ENCODE measurements around the gene SORCS1.

SORCS1 gene

DNA sequence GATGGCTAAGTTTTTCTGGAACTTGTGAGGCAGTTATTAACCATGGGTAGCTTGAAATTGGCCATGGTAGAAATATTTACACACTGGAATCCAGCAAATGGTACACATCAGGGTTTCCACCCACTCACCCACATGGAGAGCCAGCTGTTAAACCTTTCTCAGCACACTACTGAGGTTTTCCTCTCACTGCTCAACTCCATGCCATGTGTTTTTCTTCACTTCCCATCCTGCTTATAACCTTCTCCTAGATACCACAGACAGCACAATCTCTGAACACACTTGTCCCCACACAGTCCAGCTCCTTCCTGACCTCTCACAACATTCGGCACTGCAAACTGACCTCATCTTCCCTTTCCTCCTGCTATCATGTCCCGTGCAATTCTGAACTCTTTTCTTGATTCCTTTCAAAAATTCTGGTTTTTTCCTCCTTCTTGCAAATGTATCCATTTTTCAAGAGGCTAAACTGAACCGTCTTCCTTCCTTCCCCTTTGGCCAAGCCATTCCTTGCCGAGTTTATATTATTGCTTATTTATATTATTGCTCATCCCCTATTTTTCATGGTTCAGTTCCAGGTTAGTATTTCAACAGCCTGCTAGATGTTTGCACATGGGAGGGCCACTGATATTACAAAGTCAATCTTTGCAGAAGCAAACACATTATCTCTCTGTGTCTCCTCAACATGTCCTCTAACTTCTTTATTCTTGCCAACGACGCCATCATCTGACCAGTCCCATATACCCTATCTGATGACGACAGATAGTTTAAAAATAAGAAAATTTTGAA lies 606.4 kb downstream of the SORCS1 start:
- DNase-seq (ENCODE audit: low read depth in 2 of 2): peak; percentile 47 to 83
- no peak overlapping the region for H3K4me3 ChIP-seq (replicated peaks in 1 of 2; ENCODE audit: low read depth in 2 of 2, low read length in 2 of 2)
- TF ChIP-seq, protein P1, sequence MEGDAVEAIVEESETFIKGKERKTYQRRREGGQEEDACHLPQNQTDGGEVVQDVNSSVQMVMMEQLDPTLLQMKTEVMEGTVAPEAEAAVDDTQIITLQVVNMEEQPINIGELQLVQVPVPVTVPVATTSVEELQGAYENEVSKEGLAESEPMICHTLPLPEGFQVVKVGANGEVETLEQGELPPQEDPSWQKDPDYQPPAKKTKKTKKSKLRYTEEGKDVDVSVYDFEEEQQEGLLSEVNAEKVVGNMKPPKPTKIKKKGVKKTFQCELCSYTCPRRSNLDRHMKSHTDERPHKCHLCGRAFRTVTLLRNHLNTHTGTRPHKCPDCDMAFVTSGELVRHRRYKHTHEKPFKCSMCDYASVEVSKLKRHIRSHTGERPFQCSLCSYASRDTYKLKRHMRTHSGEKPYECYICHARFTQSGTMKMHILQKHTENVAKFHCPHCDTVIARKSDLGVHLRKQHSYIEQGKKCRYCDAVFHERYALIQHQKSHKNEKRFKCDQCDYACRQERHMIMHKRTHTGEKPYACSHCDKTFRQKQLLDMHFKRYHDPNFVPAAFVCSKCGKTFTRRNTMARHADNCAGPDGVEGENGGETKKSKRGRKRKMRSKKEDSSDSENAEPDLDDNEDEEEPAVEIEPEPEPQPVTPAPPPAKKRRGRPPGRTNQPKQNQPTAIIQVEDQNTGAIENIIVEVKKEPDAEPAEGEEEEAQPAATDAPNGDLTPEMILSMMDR (IDR thresholded peaks at IDR 0.05; ENCODE audit: low read depth, low read length): no peak

DNA sequence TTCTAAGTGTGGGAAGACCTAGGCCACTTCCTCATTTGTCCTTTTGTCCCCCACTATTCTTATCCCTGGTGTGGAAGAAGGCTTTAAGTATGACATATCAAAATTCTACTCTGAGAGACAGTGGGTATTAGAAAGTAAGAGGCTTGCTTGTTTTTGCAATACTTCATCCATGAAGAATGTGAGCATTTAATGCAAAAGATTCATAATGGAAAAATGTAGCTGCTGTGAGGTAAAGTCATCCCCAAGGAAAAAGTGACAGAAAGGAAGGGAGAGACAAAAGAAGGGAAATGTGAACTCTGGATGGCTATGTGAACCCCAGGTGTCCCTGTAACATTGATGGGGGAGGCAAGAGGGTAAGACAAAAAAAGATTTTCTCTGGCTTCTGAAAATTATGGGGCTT lies 607.5 kb downstream of the SORCS1 start:
- TF ChIP-seq, protein P1 (IDR thresholded peaks at IDR 0.05; ENCODE audit: low read depth, low read length): no peak
- DNase-seq (ENCODE audit: low read depth in 2 of 2): peak; percentile 14 to 76
- no peak overlapping the region for H3K4me3 ChIP-seq (replicated peaks in 1 of 2; ENCODE audit: low read depth in 2 of 2, low read length in 2 of 2)

DNA sequence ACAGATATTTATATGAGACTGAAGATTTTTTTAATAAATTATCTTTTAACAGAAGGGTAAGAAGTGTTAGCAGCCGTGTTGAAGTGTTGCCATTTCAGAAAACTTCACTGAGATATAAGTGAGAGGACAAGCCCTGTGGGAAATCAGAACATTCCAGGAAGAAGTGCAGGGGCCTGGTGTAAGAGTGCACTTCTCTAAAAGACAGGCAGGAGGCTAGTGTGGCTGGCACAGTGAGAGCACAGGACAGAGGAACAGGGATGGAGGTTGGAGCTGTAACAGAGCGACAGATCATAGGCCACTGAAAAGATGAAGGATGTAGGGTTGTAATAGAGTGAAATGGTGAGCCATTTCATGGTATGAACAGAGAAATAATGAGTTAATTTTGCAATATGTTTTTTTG lies 608.9 kb downstream of the SORCS1 start:
- TF ChIP-seq, protein P1 (IDR thresholded peaks at IDR 0.05; ENCODE audit: low read depth, low read length): peak; percentile 15
- H3K4me3 ChIP-seq (replicated peaks in 1 of 2; ENCODE audit: low read depth in 2 of 2, low read length in 2 of 2): no peak overlapping the region
- peak in 1 of 2 donors; percentile 13 for DNase-seq (ENCODE audit: low read depth in 2 of 2)

DNA sequence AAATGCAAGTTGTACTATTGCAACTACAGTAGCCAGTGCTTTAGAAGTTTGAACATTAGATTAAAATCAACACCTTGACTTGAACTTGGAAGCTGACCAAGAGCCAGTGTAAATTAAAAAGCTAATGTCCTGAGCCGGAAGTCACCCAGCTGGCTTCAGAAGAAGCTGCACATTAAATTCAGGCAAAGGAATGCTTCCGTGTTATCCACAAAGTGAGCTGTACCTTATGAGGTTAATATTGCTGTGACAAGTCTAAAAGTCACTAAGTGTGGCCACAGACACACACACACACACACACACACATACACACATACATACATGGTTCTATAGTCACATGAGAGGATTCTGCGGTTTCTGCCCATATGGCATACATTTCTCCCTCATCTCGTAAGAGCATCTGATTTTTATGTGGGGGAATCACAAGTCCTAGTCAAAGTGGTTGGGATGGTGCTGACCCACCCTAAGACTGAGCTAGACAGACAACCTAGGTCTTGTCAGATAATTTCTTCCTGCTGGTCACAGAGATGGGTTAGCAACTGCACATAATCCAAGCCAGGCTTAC lies 612.9 kb downstream of the SORCS1 start:
- DNase-seq (ENCODE audit: low read depth in 2 of 2): no peak
- H3K4me3 ChIP-seq (replicated peaks in 1 of 2; ENCODE audit: low read depth in 2 of 2, low read length in 2 of 2): no peak overlapping the region
- TF ChIP-seq, protein P1 (IDR thresholded peaks at IDR 0.05; ENCODE audit: low read depth, low read length): no peak

DNA sequence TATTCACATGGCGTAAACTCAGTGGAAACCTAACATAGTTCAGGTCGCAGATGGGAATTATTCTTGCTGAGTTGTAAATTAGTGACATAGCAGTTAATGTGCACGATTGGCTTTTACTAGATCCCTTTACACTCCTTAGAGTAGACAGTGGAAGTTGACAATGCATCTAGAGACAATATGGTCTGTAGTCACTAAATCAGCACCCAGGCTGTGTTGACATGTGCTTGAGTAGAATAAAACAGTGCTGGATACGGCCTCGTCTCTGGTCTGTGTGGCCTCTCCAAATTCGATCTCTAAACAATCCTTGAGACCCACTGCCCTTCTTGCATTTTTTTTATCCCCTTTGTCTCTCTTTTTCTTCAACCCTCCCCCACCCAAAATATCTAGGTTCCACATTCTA lies 615.7 kb downstream of the SORCS1 start:
- TF ChIP-seq, protein P1 (IDR thresholded peaks at IDR 0.05; ENCODE audit: low read depth, low read length): no peak
- no peak for DNase-seq (ENCODE audit: low read depth in 2 of 2)

DNA sequence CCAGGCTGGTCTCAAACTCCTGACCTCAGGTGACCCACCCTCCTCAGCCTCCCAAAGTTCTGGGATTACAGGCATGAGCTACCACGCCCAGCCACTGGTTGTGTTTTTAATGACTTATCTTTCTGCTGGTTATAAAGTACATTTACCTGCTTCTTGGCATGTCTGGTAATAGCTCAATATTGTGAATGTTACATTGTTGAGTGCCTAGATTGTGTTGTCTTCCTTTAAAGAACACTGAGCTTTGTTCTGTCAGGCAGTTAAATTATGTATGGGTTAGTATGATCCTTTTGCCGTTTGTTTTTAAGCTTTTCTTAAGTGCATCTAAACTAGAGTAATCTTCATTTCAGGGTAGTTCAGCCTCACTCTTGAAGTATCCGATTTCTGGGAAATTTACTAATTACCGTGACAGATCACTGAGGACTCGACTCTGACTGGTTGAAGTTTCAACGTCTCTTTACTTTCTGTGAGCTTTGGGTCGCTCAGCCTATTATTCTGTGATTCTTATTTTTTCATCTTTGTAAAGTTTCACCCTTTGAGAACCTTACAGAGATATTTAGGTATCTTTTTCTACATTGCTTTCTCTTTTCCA lies 617.4 kb downstream of the SORCS1 start:
- no peak overlapping the region for H3K4me3 ChIP-seq (replicated peaks in 1 of 2; ENCODE audit: low read depth in 2 of 2, low read length in 2 of 2)
- no peak for DNase-seq (ENCODE audit: low read depth in 2 of 2)
- TF ChIP-seq, protein P1 (IDR thresholded peaks at IDR 0.05; ENCODE audit: low read depth, low read length): no peak

More for the DNA sequence above, 615.7 kb downstream of the SORCS1 start:
- H3K4me3 ChIP-seq (replicated peaks in 1 of 2; ENCODE audit: low read depth in 2 of 2, low read length in 2 of 2): no peak overlapping the region
